Gastroesophageal sphincter (tissue), 4 donors: ENCODE data around the gene CCDC91. TPM values are rescaled to one million over a fixed set of nuclear protein-coding genes. Genes with fewer than 3 reads are reported as not detected.

ENCODE experiments used
- ATAC-seq: fragments of 150-250 bp; one replicate; pipeline ENCODE4 v1.9.1; 2016; ENCODE audit warnings: mild to moderate bottlenecking, moderate library complexity
- H3K27ac ChIP-seq, 4 donors: fragments of 200-600 bp; sonication (generic) in 3 of 4; 1 replicate in 3 of 4; 2 replicates in 1 of 4; pipeline ENCODE4 v1.5.1; 2016 to 2019
- H3K27me3 ChIP-seq: fragments of 200-600 bp; sonication (generic); one replicate; pipeline ENCODE4 v1.5.1; 2019
- H3K36me3 ChIP-seq, 2 donors: fragments of 200-600 bp; sonication (generic); one replicate each; pipeline ENCODE4 v1.5.1; 2019; ENCODE audit warnings: control low read depth in 1 of 2
- H3K4me1 ChIP-seq, 3 donors: fragments of 200-600 bp; sonication (generic); 1 replicate in 2 of 3; 2 replicates in 1 of 3; pipeline ENCODE4 v1.5.1; 2016 to 2019; ENCODE audit warnings: control low read depth in 2 of 3
- H3K4me3 ChIP-seq, 2 donors: fragments of 200-600 bp; sonication (generic); one replicate each; pipeline ENCODE4 v1.5.1; 2019; ENCODE audit warnings: mild to moderate bottlenecking in 1 of 2, moderate library complexity in 1 of 2
- H3K9me3 ChIP-seq, 3 donors: fragments of 200-600 bp; sonication (generic); one replicate each; pipeline ENCODE4 v1.5.1; 2017 to 2019; ENCODE audit warnings: control low read depth in 2 of 3
- CTCF ChIP-seq, 4 experiments: fragments of 200-600 bp in 2 of 4; fragments of 450-650 bp in 2 of 4; sonication (generic) in 1 of 4; IDR thresholded peaks; one replicate each; pipeline ENCODE4 v1.5.1; 2017 to 2019; ENCODE audit warnings: antibody characterized with exemption in 4 of 4, mild to moderate bottlenecking in 2 of 4, moderate library complexity in 2 of 4
- EP300 ChIP-seq: sonication (generic); formaldehyde crosslinking; IDR thresholded peaks from one replicate; pipeline ENCODE4 v1.6.1; 2017; ENCODE audit warnings: antibody characterized with exemption, mild to moderate bottlenecking
- POLR2A ChIP-seq, 2 donors: fragments of 450-650 bp; IDR thresholded peaks; one replicate each; pipeline ENCODE4 v1.6.1; 2017; ENCODE audit warnings: antibody characterized with exemption in 2 of 2, mild to moderate bottlenecking in 2 of 2, moderate library complexity in 1 of 2
- POLR2AphosphoS5 ChIP-seq: sonication (generic); formaldehyde crosslinking; IDR thresholded peaks from one replicate; pipeline ENCODE4 v1.6.1; 2017; ENCODE audit warnings: antibody characterized with exemption
- WGBS, 2 donors: methylation state at CpG; one replicate each; pipeline ENCODE4 v1.1.5; 2018; ENCODE audit warnings: low coverage in 1 of 2; 5-methylcytosine and 5-hydroxymethylcytosine counted together
- total RNA-seq, 4 donors: library from RNA; depleted of rRNA; stranded (reverse); fragments of >200 nt; gene quantifications; one replicate each; pipeline ENCODE4 v1.1.0, GENCODE V29; 2016

CCDC91 gene
- total RNA-seq, 4 donors from 2014 or later: 53.1 to 93.4 (median 64.0) TPM

DNA sequence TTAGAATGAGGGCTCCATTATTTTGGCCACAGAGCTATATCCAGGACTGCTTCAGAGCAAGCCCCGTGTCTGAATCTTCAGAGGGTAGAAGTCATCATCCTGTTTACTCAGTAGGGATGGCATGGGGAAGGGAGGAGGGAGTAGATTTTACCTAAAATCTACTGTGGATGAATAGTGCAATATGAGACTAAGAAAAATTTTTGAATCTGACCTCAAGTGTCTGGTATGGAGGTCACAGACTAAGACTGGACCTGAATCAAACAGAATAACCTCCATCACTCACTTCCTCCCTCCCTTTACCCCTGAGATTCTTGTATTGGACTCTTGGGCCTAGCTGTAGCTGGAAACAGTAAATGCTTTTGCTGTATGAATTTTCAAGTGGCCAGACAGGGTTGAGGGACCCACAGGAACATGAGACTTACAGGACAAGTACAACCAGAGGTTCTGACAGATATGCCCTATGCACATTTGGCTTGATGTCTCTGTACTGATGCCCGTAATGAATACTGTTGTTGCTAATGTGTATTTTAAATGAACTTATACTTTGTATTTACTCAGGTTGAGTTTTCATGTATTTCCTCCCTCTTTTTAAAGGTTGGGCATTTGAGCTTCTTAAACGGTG, 78.5 kb downstream of the CCDC91 start:
- H3K4me1 ChIP-seq: no peaks in the 10 kb centered on the region
- ATAC-seq: no peak

GRCh38 chr12:28269851-28270250, 79.6 kb downstream of the CCDC91 start:
- H3K9me3 ChIP-seq: peaks cover 0 to 17% (median 4%) of the 10 kb centered on the region in 3 donors
- H3K27ac ChIP-seq: no peak overlapping the region
- no peak for ATAC-seq
- H3K4me1 ChIP-seq: no peaks in the 10 kb centered on the region
- no peaks in the 10 kb centered on the region for H3K27me3 ChIP-seq
- H3K36me3 ChIP-seq: peaks cover 0 to 7% of the 10 kb centered on the region in 2 donors
- H3K4me3 ChIP-seq: no peak overlapping the region
- TF ChIP-seq CTCF (IDR thresholded peaks at IDR 0.05) (no peak), EP300 (no peak), POLR2A (IDR thresholded peaks at IDR 0.05) (no peak), POLR2AphosphoS5 (no peak)
- 95 to 100% methylated on average over 1 of the region's 1 CpG for WGBS, 2 donors

More for the DNA sequence above, 78.5 kb downstream of the CCDC91 start:
- peaks cover 0 to 17% (median 4%) of the 10 kb centered on the region in 3 donors for H3K9me3 ChIP-seq
- no peak overlapping the region for H3K27ac ChIP-seq
- TF ChIP-seq POLR2AphosphoS5 (no peak), POLR2A (IDR thresholded peaks at IDR 0.05) (no peak), EP300 (no peak)
- H3K4me3 ChIP-seq: no peak overlapping the region
- WGBS, 2 donors: 63 to 89% methylated on average over 2 to 3 of the region's 3 CpGs
- peaks cover 0 to 7% of the 10 kb centered on the region in 2 donors for H3K36me3 ChIP-seq
- H3K27me3 ChIP-seq: no peaks in the 10 kb centered on the region

DNA sequence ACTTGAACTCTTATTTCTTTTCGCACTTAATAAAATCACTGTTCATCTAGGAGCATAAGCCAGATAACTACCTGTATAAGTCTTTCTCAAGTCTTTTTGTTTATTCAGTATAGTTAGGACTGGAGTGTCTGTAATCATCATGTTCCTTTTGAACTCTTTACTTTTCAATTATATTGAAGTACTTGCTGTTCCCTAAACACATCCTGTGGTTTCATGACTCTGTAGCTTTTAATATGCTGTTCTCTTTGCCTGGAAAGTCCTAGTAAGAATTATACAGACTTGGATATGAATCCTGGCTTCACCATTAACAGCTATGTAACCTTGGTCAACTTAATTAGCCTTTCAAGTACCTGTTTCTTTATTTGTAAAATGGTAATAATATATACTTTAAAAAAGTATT, 88.2 kb downstream of the CCDC91 start:
- Histone ChIP-seq H3K4me1 (no peaks in the 10 kb centered on the region), H3K4me3 (no peak overlapping the region), H3K27ac (no peak overlapping the region), H3K36me3 (no peaks in the 10 kb centered on the region), H3K27me3 (no peaks in the 10 kb centered on the region), H3K9me3 (no peaks in the 10 kb centered on the region)
- TF ChIP-seq POLR2AphosphoS5: no peak
- TF ChIP-seq EP300: no peak
- TF ChIP-seq POLR2A (IDR thresholded peaks at IDR 0.05): no peak
- TF ChIP-seq CTCF (IDR thresholded peaks at IDR 0.05): no peak
- ATAC-seq: no peak
- 100% methylated on average over 1 of the region's 1 CpG for WGBS, 2 donors

GRCh38 chr12:28278960-28279359, 88.7 kb downstream of the CCDC91 start:
- H3K27ac ChIP-seq: no peak overlapping the region
- no peak for ATAC-seq
- 100% methylated on average over 1 of the region's 1 CpG for WGBS, 2 donors
- no peaks in the 10 kb centered on the region for H3K36me3 ChIP-seq
- H3K4me1 ChIP-seq: no peaks in the 10 kb centered on the region
- H3K4me3 ChIP-seq: no peak overlapping the region
- no peaks in the 10 kb centered on the region for H3K27me3 ChIP-seq
- no peak for TF ChIP-seq POLR2AphosphoS5
- TF ChIP-seq EP300: no peak
- TF ChIP-seq POLR2A (IDR thresholded peaks at IDR 0.05): no peak
- no peak for TF ChIP-seq CTCF (IDR thresholded peaks at IDR 0.05)
- no peaks in the 10 kb centered on the region for H3K9me3 ChIP-seq

DNA sequence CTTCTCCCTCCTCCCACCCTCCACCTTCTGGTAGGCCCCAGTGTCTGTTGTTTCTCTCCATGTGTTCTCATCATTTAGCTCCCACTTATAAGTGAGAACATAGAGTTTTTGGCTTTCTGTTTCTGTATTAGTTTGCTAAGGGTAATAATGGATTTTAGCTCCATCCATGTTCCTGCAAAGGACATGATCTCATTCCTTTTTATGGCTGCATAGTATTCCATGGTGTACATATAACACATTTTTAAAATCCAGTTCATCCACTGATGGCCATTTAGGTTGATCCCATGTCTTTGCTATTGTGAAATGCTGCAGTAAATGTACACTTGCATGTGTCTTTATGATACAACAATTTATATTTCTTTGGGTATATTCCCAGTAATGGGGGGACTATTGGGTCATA, 96.1 kb downstream of the CCDC91 start:
- no peak for ATAC-seq
- Histone ChIP-seq H3K36me3 (no peaks in the 10 kb centered on the region), H3K9me3 (peaks cover 0 to 28% (median 0%) of the 10 kb centered on the region in 3 donors), H3K27me3 (no peaks in the 10 kb centered on the region), H3K4me3 (no peak overlapping the region), H3K27ac (no peak overlapping the region), H3K4me1 (no peaks in the 10 kb centered on the region)
- TF ChIP-seq EP300: no peak
- no peak for TF ChIP-seq CTCF (IDR thresholded peaks at IDR 0.05)
- TF ChIP-seq POLR2AphosphoS5: no peak
- TF ChIP-seq POLR2A (IDR thresholded peaks at IDR 0.05): no peak
